Esophagus muscularis mucosa (tissue), 4 donors: ENCODE data around the gene PLK3. TPM values are rescaled to one million over a fixed set of nuclear protein-coding genes. Genes with fewer than 3 reads are reported as not detected.
"Not testable (repeated sequence)": the region's sequence is repeated elsewhere in the genome, so short reads cannot be mapped to it uniquely, and the experiment has no call there.

ENCODE experiments used
- DNase-seq: peaks from one replicate; pipeline ENCODE4 v3.0.0-alpha.2; 2017; ENCODE audit errors: extremely low spot score
- H3K27ac ChIP-seq, 4 donors: fragments of 200-600 bp; sonication (generic); replicated peaks in 1 of 4; 1 replicate in 3 of 4; 2 replicates in 1 of 4; pipeline ENCODE4 v1.5.1; 2016 to 2019; ENCODE audit warnings: mild to moderate bottlenecking in 1 of 4
- H3K27me3 ChIP-seq, 4 donors: fragments of 200-600 bp; sonication (generic); one replicate each; pipeline versions ENCODE4 v1.5.1 to v1.6.0; 2016 to 2019
- H3K36me3 ChIP-seq, 4 donors: fragments of 200-600 bp; sonication (generic); one replicate each; pipeline ENCODE4 v1.5.1; 2016 to 2019
- H3K4me1 ChIP-seq, 4 donors: fragments of 200-600 bp; sonication (generic); one replicate each; pipeline ENCODE4 v1.5.1; 2016 to 2019
- H3K4me3 ChIP-seq, 4 donors: fragments of 200-600 bp; sonication (generic); 1 replicate in 2 of 4; 2 replicates in 2 of 4; pipeline ENCODE4 v1.5.1; 2016 to 2019; ENCODE audit warnings: mild to moderate bottlenecking in 4 of 4, moderate library complexity in 1 of 4
- H3K9me3 ChIP-seq, 4 donors: fragments of 200-600 bp; sonication (generic); 1 replicate in 3 of 4; 2 replicates in 1 of 4; pipeline ENCODE4 v1.5.1; 2016 to 2019
- CTCF ChIP-seq, 3 experiments: fragments of 200-600 bp in 2 of 3; fragments of 450-650 bp in 1 of 3; sonication (generic) in 2 of 3; IDR thresholded peaks; one replicate each; pipeline ENCODE4 v1.5.1; 2017 to 2019; ENCODE audit warnings: antibody characterized with exemption in 3 of 3, mild to moderate bottlenecking in 2 of 3, moderate library complexity in 1 of 3
- EP300 ChIP-seq: sonication (generic); formaldehyde crosslinking; IDR thresholded peaks from one replicate; pipeline ENCODE4 v1.6.1; 2017; ENCODE audit warnings: antibody characterized with exemption
- POLR2A ChIP-seq: fragments of 450-650 bp; IDR thresholded peaks from one replicate; pipeline ENCODE4 v1.6.1; 2017; ENCODE audit warnings: antibody characterized with exemption, moderate library complexity, mild to moderate bottlenecking, low read depth
- POLR2AphosphoS5 ChIP-seq, 2 donors: sonication (generic); formaldehyde crosslinking; IDR thresholded peaks; one replicate each; pipeline ENCODE4 v1.6.1; 2017; ENCODE audit warnings: antibody characterized with exemption in 2 of 2
- WGBS: methylation state at CpG from one replicate; pipeline ENCODE4 v1.1.5; 2018; 5-methylcytosine and 5-hydroxymethylcytosine counted together
- intact Hi-C: fragments of 100-400 bp; cut with DNase I; formaldehyde crosslinking; loops from one replicate; pipeline ENCODE4 v1.15.1; 2023
- total RNA-seq, 4 donors: library from RNA; depleted of rRNA; stranded (reverse); fragments of >200 nt; gene quantifications; one replicate each; pipeline versions ENCODE4 v1.1.0 to v1.2.1, GENCODE V29; 2016

PLK3 gene
- 10 to 100 TPM in 2 of 4 donors, 1 to 10 TPM in 2; 7.9 to 46.4 (median 10.5) TPM for total RNA-seq

DNA sequence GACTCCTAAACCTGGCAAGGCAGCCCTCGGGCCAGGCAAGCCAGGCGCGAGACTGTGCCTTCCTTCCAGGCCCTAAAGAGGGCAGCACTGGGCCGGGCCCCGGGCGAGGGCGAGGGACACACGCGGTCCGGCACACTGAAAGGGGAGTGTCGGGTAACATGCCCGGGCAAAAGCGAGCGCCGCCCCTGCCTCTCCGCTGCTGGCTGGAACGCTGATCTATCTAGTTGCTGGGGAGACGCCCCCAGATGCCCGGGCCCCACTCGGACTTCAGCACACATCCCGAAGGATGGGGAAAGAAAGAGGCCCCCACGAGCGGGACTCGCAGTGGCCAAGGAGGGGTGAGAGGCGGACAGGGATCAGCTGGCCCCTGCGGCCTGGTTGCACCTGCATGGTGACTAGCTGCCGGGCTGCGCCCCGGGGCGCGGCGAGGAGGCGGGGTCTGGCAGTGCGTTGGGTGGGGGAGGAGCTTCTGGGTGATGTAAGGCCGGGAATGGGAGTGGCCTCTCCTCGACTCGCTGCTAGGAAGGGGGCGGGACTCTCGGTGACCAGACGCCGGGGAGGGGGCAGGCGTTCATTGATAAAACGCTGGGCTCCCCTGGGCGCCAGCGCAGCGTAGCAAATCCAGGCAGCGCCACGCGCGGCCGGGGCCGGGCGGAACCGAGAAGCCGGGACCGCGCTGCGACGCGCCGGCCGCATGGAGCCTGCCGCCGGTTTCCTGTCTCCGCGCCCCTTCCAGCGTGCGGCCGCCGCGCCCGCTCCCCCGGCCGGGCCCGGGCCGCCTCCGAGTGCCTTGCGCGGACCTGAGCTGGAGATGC is at the start of gene PLK3:
PLK3 (plus strand) TSS at position 608 of the 815 bp plus-strand sequence; CDS start at position 695, 87 bp downstream.
- Histone ChIP-seq H3K27ac (peak within 1 kb of the TSS; percentile 92 to 97 (median 94)), H3K27me3 (no peaks in the 10 kb centered on the region), H3K9me3 (no peaks in the 10 kb centered on the region), H3K4me1 (peaks cover 29 to 56% (median 44%) of the 10 kb centered on the region in 4 donors), H3K36me3 (peaks cover 0 to 30% (median 26%) of the 10 kb centered on the region in 4 donors), H3K4me3 (peak within 1 kb of the TSS; percentile 81 to 95 (median 92))
- peak; percentile 55 for TF ChIP-seq POLR2A
- TF ChIP-seq EP300: no peak
- TF ChIP-seq CTCF (IDR thresholded peaks at IDR 0.05): peak; percentile 83 to 95 (median 91)
- TF ChIP-seq POLR2AphosphoS5 (IDR thresholded peaks at IDR 0.05): peak; percentile 85 to 97
- 1% methylated on average over 51 of the region's 79 CpGs for WGBS
- intact Hi-C loops: loop anchor here (5.0 kb wide), 1 partner anchor 37 kb away; no protein-coding TSS in a partner anchor
- DNase-seq: peak; percentile 99

DNA sequence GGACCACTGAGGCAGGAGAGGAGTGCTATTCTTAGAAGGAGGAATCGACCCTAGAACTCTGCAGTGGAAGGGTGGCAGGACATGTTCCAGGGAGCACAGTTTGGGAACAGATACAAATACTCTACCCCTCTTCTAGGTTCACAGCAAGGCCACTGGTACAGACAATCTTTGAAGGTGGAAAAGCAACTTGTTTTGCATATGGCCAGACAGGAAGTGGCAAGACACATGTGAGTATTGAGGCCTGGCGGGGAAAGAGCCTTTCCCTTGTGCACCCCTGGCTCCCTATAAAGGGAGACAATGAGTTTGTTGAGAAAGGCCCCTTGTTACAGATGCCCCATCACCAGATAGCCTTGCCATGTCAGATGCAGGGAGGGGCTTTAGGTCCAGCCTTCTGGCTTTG is 42.8 kb upstream of the PLK3 start:
- no peaks in the 10 kb centered on the region for H3K9me3 ChIP-seq
- H3K27ac ChIP-seq: no peak overlapping the region
- intact Hi-C loops: no loop called here
- WGBS: 92% methylated on average over 2 of the region's 2 CpGs
- H3K36me3 ChIP-seq: peaks cover 0 to 21% (median 0%) of the 10 kb centered on the region in 4 donors
- no peak for DNase-seq
- TF ChIP-seq POLR2A: no peak
- TF ChIP-seq EP300: no peak
- no peak for TF ChIP-seq CTCF (IDR thresholded peaks at IDR 0.05)
- TF ChIP-seq POLR2AphosphoS5 (IDR thresholded peaks at IDR 0.05): no peak
- no peaks in the 10 kb centered on the region for H3K27me3 ChIP-seq
- no peaks in the 10 kb centered on the region for H3K4me1 ChIP-seq
- no peak overlapping the region for H3K4me3 ChIP-seq

DNA sequence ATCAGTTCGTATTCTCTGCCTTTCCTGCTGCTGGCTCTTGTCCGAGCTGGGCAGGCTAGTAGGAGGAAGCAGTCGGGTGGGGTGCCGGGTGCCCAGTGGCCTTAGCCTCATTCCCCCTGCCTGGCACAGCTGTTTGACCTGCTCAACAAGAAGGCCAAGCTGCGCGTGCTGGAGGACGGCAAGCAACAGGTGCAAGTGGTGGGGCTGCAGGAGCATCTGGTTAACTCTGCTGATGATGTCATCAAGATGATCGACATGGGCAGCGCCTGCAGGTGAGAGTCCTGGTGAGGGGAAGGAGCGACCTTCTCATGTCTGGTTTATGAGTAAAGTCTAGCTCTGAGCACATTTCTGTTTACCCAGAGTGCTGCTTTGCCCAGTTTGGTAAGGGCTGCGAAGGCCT is 41.1 kb upstream of the PLK3 start:
- Histone ChIP-seq H3K9me3 (no peaks in the 10 kb centered on the region), H3K27me3 (no peaks in the 10 kb centered on the region), H3K27ac (no peak overlapping the region), H3K4me3 (no peak overlapping the region), H3K36me3 (peaks cover 0 to 22% (median 0%) of the 10 kb centered on the region in 4 donors), H3K4me1 (no peaks in the 10 kb centered on the region)
- TF ChIP-seq POLR2AphosphoS5 (IDR thresholded peaks at IDR 0.05) (no peak), EP300 (no peak), POLR2A (no peak), CTCF (IDR thresholded peaks at IDR 0.05) (no peak)
- DNase-seq: no peak
- WGBS: 83% methylated on average over 10 of the region's 11 CpGs
- intact Hi-C loops: no loop called here

- intact Hi-C loops: no loop called here
- H3K36me3 ChIP-seq: peaks cover 0 to 21% (median 0%) of the 10 kb centered on the region in 4 donors
- H3K27me3 ChIP-seq: no peaks in the 10 kb centered on the region
- no peak overlapping the region for H3K4me3 ChIP-seq
- no peak overlapping the region for H3K27ac ChIP-seq
- 93% methylated on average over 3 of the region's 3 CpGs for WGBS
- DNase-seq: no peak
- no peaks in the 10 kb centered on the region for H3K4me1 ChIP-seq
- no peak for TF ChIP-seq EP300
- TF ChIP-seq POLR2A: no peak
- no peak for TF ChIP-seq POLR2AphosphoS5 (IDR thresholded peaks at IDR 0.05)
- no peak for TF ChIP-seq CTCF (IDR thresholded peaks at IDR 0.05)
- H3K9me3 ChIP-seq: no peaks in the 10 kb centered on the region
These were observed 39.3 kb upstream of the PLK3 start for GRCh38 chr1:44760876-44761275.

- H3K27me3 ChIP-seq, intact Hi-C loops, H3K36me3 ChIP-seq, H3K9me3 ChIP-seq, H3K4me3 ChIP-seq, H3K4me1 ChIP-seq, DNase-seq, H3K27ac ChIP-seq: not testable (repeated sequence)
- 93% methylated on average over 6 of the region's 6 CpGs for WGBS
These were observed 33.8 kb upstream of the PLK3 start for GRCh38 chr1:44766421-44766820.
